PC-3 (cell line): Measurements from ENCODE around the gene KDELR1. TPM values are rescaled to one million over a fixed set of nuclear protein-coding genes. Genes with fewer than 3 reads are reported as not detected.
"Not testable (repeated sequence)": the region's sequence is repeated elsewhere in the genome, so short reads cannot be mapped to it uniquely, and the experiment has no call there.

ENCODE experiments used
- ATAC-seq: fragments of 200-7000 bp; cut with Tn5 transposase; 2 replicates; pipeline ENCODE4 v1.9.1; 2020; ENCODE audit warnings: mild to moderate bottlenecking, moderate library complexity
- BruUV-seq: library from RNA; stranded (reverse); fragments of 400-500 nt; replicated peaks from 2 replicates; lab custom pipeline; 2021; lab: Mats Ljungman, UMichigan
- CTCF ChIA-PET: fragments of 300-600 bp; sonication (Branson Sonifier 250); formaldehyde crosslinking; loops from one replicate; lab custom pipeline; 2022; ENCODE audit warnings: antibody characterized with exemption; lab: Charles Lee
- POLR2A ChIA-PET: fragments of 300-600 bp; sonication (Branson Sonifier 250); formaldehyde crosslinking; loops from one replicate; lab custom pipeline; 2022; ENCODE audit warnings: antibody characterized with exemption; ENCODE audit not compliant: unreplicated experiment; lab: Charles Lee
- DNase-seq: peaks from one replicate; pipeline ENCODE4 v3.0.0-alpha.2; 2015
- H2AFZ ChIP-seq: fragments of 300-600 bp; sonication (generic); 2 replicates; pipeline ENCODE4 v1.6.0; 2016; ENCODE audit warnings: antibody characterized with exemption, low read length
- H3F3A ChIP-seq: fragments of 300-600 bp; sonication (generic); one replicate; pipeline ENCODE4 v1.6.0; 2017; ENCODE audit warnings: antibody characterized with exemption, low read length, control low read depth, mild to moderate bottlenecking; ENCODE audit not compliant: unreplicated experiment
- H3K27ac ChIP-seq: fragments of 300-600 bp; sonication (generic); 2 replicates; pipeline ENCODE4 v1.5.1; 2016; ENCODE audit warnings: mild to moderate bottlenecking, low read length
- H3K27me3 ChIP-seq: fragments of 300-600 bp; sonication (generic); 2 replicates; pipeline ENCODE4 v1.6.1; 2016; ENCODE audit warnings: low read length, mixed read lengths
- H3K36me3 ChIP-seq: fragments of 300-600 bp; sonication (generic); 2 replicates; pipeline ENCODE4 v1.6.1; 2016; ENCODE audit warnings: low read depth, mixed run types, low read length, mixed read lengths
- H3K4me1 ChIP-seq: fragments of 300-600 bp; sonication (generic); 2 replicates; pipeline ENCODE4 v1.5.1; 2016; ENCODE audit warnings: low read length; ENCODE audit not compliant: insufficient read depth
- H3K4me2 ChIP-seq: fragments of 300-600 bp; sonication (generic); 2 replicates; pipeline ENCODE4 v1.6.0; 2016; ENCODE audit warnings: low read length
- H3K4me3 ChIP-seq: fragments of 300-600 bp; sonication (generic); 2 replicates; pipeline ENCODE4 v1.5.1; 2016; ENCODE audit warnings: mild to moderate bottlenecking, low read length, mixed read lengths
- H3K79me2 ChIP-seq: fragments of 300-600 bp; sonication (generic); 2 replicates; pipeline ENCODE4 v1.6.1; 2017; ENCODE audit warnings: low read length, mixed read lengths
- H3K9ac ChIP-seq: fragments of 300-600 bp; sonication (generic); 2 replicates; pipeline ENCODE4 v1.6.0; 2016; ENCODE audit warnings: mild to moderate bottlenecking, low read length
- H3K9me2 ChIP-seq: fragments of 300-600 bp; sonication (generic); replicated peaks from 2 replicates; pipeline ENCODE4 v1.6.1; 2016; ENCODE audit warnings: mixed run types, low read length, mixed read lengths
- H3K9me3 ChIP-seq: fragments of 300-600 bp; sonication (generic); 2 replicates; pipeline ENCODE4 v1.6.1; 2016; ENCODE audit warnings: low read length, mixed read lengths
- H4K20me1 ChIP-seq: fragments of 300-600 bp; sonication (generic); 2 replicates; pipeline ENCODE4 v1.6.1; 2016; ENCODE audit warnings: low read length, mixed read lengths
- CTCF ChIP-seq: fragments of 300-600 bp; sonication (generic); conservative IDR thresholded peaks from 2 replicates; pipeline ENCODE4 v1.5.1; 2017; ENCODE audit warnings: antibody characterized with exemption, low read depth, mild to moderate bottlenecking, low read length
- EZH2 ChIP-seq: fragments of 300-600 bp; sonication (generic); IDR thresholded peaks from one replicate; pipeline ENCODE4 v1.6.1; 2017; ENCODE audit warnings: antibody characterized with exemption, mild to moderate bottlenecking, low read length; ENCODE audit not compliant: unreplicated experiment
- EZH2phosphoT487 ChIP-seq: fragments of 300-600 bp; sonication (generic); IDR thresholded peaks from 2 replicates; pipeline ENCODE4 v1.6.1; 2018; ENCODE audit warnings: mild to moderate bottlenecking, antibody characterized with exemption, low read length, borderline replicate concordance
- intact Hi-C: fragments of 100-400 bp; cut with micrococcal nuclease; formaldehyde crosslinking; loops from 2 replicates; pipeline ENCODE4 v1.9.0; 2023
- total RNA-seq: library from RNA; depleted of rRNA; stranded (reverse); fragments of >200 nt; gene quantifications from 2 replicates; pipeline ENCODE4 v1.2.3, GENCODE V29; 2014

Gene KDELR1
- total RNA-seq, 1 experiment from 2014 or later, result 90.2 TPM

GRCh38 chr19:48373567-48373966, 17.8 kb downstream of the KDELR1 start:
- Histone ChIP-seq H3K9me2 (no peaks in the 10 kb centered on the region), H3K4me2 (no peak overlapping the region), H3K27ac (no peak overlapping the region), H3K9me3 (no peaks in the 10 kb centered on the region), H2AFZ (no peak overlapping the region), H3K36me3 (no peaks in the 10 kb centered on the region), H3F3A (no peaks in the 10 kb centered on the region), H3K27me3 (no peaks in the 10 kb centered on the region), H3K4me1 (peaks cover 15% of the 10 kb centered on the region), H3K4me3 (no peak overlapping the region), H4K20me1 (no peaks in the 10 kb centered on the region), H3K79me2 (no peaks in the 10 kb centered on the region), H3K9ac (no peak overlapping the region)
- CTCF ChIA-PET, result no interaction called here
- TF ChIP-seq CTCF, result no peak
- TF ChIP-seq EZH2, result no peak
- TF ChIP-seq EZH2phosphoT487, result no peak
- no peak for ATAC-seq
- POLR2A ChIA-PET, result no interaction called here
- no peak for DNase-seq
- intact Hi-C loops, result no loop called here
- no TSS peak for BruUV-seq

- no peak overlapping the region; the same call in 1 of the 2 replicates for H3K4me3 ChIP-seq
- intact Hi-C loops, result no loop called here
- no TSS peak for BruUV-seq
- ATAC-seq, result peak; percentile 88
- peak overlapping the region; percentile 29; the same call in 1 of the 2 replicates for H2AFZ ChIP-seq
- no peaks in the 10 kb centered on the region for H4K20me1 ChIP-seq
- no peaks in the 10 kb centered on the region for H3K79me2 ChIP-seq
- peaks cover 15% of the 10 kb centered on the region for H3K4me1 ChIP-seq
- no peaks in the 10 kb centered on the region for H3K9me3 ChIP-seq
- no peaks in the 10 kb centered on the region for H3K9me2 ChIP-seq
- ChIA-PET CTCF (interaction anchor here (0.6 kb wide), 1 partner anchor 18 kb away, joined by 3 read pairs; the partner anchor contains the start of gene KDELR1), POLR2A (no interaction called here)
- peak overlapping the region; percentile 76 for H3K4me2 ChIP-seq
- no peaks in the 10 kb centered on the region for H3K27me3 ChIP-seq
- no peaks in the 10 kb centered on the region for H3K36me3 ChIP-seq
- H3K9ac ChIP-seq, result no peak overlapping the region
- H3K27ac ChIP-seq, result peak overlapping the region; percentile 37; the same call in 1 of the 2 replicates
- no peak for TF ChIP-seq EZH2
- TF ChIP-seq EZH2phosphoT487, result no peak
- no peak for TF ChIP-seq CTCF
- peak; percentile 88 for DNase-seq
- no peaks in the 10 kb centered on the region for H3F3A ChIP-seq
Observed at GRCh38 chr19:48372904-48373303, 18.4 kb downstream of the KDELR1 start.

GRCh38 chr19:48371771-48372170, 19.6 kb downstream of the KDELR1 start:
- H3K9me3 ChIP-seq, H3K4me2 ChIP-seq, H3K27ac ChIP-seq, BruUV-seq, POLR2A ChIA-PET, CTCF ChIA-PET, H3K4me3 ChIP-seq, H2AFZ ChIP-seq, H3K36me3 ChIP-seq, H3K9ac ChIP-seq, H3K79me2 ChIP-seq, H3K27me3 ChIP-seq, DNase-seq, H4K20me1 ChIP-seq, H3F3A ChIP-seq, H3K9me2 ChIP-seq, intact Hi-C loops, ATAC-seq: not testable (repeated sequence)
- peaks cover 15% of the 10 kb centered on the region for H3K4me1 ChIP-seq
